GM21737 (cell line): ENCODE measurements around the gene PLIN5.
"Not testable (repeated sequence)": the region's sequence is repeated elsewhere in the genome, so short reads cannot be mapped to it uniquely, and the experiment has no call there.

ENCODE experiments used
- ATAC-seq: cut with Tn5 transposase; IDR thresholded peaks from one replicate; pipeline ENCODE4 v1.9.1; 2021; ENCODE audit warnings: mild to moderate bottlenecking, moderate library complexity; ENCODE audit not compliant: unreplicated experiment

The PLIN5 gene

GRCh38 chr19:4568886-4569285, 33.9 kb upstream of the PLIN5 start:
- no peak for ATAC-seq

GRCh38 chr19:4567584-4568071, 32.6 kb upstream of the PLIN5 start:
- no peak for ATAC-seq

GRCh38 chr19:4566402-4567051, 31.5 kb upstream of the PLIN5 start:
- ATAC-seq: no peak

GRCh38 chr19:4563562-4563961, 28.5 kb upstream of the PLIN5 start:
- not testable (repeated sequence) for ATAC-seq

- not testable (repeated sequence) for ATAC-seq
Observed at GRCh38 chr19:4562085-4562484, 27.1 kb upstream of the PLIN5 start.

- ATAC-seq: no peak
Observed at GRCh38 chr19:4559569-4559968, 24.5 kb upstream of the PLIN5 start, which contains the start of gene SEMA6B. Gene SEMA6B, minus strand, starts transcription at chr19:4559684. Its CDS starts 1,227 bp downstream, at chr19:4558457.

- no peak for ATAC-seq
Observed at GRCh38 chr19:4557971-4558941, 23.2 kb upstream of the PLIN5 start.

GRCh38 chr19:4557144-4557970, 22.3 kb upstream of the PLIN5 start:
- ATAC-seq: no peak

GRCh38 chr19:4556597-4557127, 21.6 kb upstream of the PLIN5 start:
- ATAC-seq: no peak

- no peak for ATAC-seq
Observed at GRCh38 chr19:4555657-4556561, 20.9 kb upstream of the PLIN5 start.

GRCh38 chr19:4554717-4555116, 19.7 kb upstream of the PLIN5 start:
- ATAC-seq: no peak

- ATAC-seq: no peak
Observed at GRCh38 chr19:4553775-4554174, 18.8 kb upstream of the PLIN5 start.

GRCh38 chr19:4553092-4553695, 18.2 kb upstream of the PLIN5 start:
- no peak for ATAC-seq

- ATAC-seq: no peak
Observed at GRCh38 chr19:4552525-4552819, 17.4 kb upstream of the PLIN5 start.

- no peak for ATAC-seq
Observed at GRCh38 chr19:4550479-4551050, 15.5 kb upstream of the PLIN5 start.

- ATAC-seq: no peak
Observed at GRCh38 chr19:4550018-4550417, 15.0 kb upstream of the PLIN5 start.

- ATAC-seq: no peak
Observed at GRCh38 chr19:4548238-4548584, 13.2 kb upstream of the PLIN5 start.

- ATAC-seq: no peak
Observed at GRCh38 chr19:4547303-4548237, 12.5 kb upstream of the PLIN5 start.
